ENCODE results near the gene PRKN.

GRCh38 chr6:162307865-162308264, 419.7 kb downstream of the PRKN start:
- no peak for TF ChIP-seq POLR2A (IDR thresholded peaks at IDR 0.05; ENCODE audit: low read length)
- TF ChIP-seq GATA1 (IDR thresholded peaks at IDR 0.05; ENCODE audit: low read depth, low read length): no peak
